Tongue (tissue), 2 donors: ENCODE measurements around the gene SLC6A2. TPM values are rescaled to one million over a fixed set of nuclear protein-coding genes. Genes with fewer than 3 reads are reported as not detected.

Experiments used
- DNase-seq: peaks from one replicate; pipeline ENCODE4 v3.0.0-alpha.2; 2015
- total RNA-seq: library from RNA; depleted of rRNA; stranded (reverse); fragments of >200 nt; gene quantifications from one replicate; pipeline ENCODE4 v1.2.3, GENCODE V29; 2014

Gene SLC6A2
- total RNA-seq, 1 donor from 2014 or later, result 7.8 TPM

GRCh38 chr16:55647798-55648197 lies 8.0 kb upstream of the SLC6A2 start:
- no peak for DNase-seq

DNA sequence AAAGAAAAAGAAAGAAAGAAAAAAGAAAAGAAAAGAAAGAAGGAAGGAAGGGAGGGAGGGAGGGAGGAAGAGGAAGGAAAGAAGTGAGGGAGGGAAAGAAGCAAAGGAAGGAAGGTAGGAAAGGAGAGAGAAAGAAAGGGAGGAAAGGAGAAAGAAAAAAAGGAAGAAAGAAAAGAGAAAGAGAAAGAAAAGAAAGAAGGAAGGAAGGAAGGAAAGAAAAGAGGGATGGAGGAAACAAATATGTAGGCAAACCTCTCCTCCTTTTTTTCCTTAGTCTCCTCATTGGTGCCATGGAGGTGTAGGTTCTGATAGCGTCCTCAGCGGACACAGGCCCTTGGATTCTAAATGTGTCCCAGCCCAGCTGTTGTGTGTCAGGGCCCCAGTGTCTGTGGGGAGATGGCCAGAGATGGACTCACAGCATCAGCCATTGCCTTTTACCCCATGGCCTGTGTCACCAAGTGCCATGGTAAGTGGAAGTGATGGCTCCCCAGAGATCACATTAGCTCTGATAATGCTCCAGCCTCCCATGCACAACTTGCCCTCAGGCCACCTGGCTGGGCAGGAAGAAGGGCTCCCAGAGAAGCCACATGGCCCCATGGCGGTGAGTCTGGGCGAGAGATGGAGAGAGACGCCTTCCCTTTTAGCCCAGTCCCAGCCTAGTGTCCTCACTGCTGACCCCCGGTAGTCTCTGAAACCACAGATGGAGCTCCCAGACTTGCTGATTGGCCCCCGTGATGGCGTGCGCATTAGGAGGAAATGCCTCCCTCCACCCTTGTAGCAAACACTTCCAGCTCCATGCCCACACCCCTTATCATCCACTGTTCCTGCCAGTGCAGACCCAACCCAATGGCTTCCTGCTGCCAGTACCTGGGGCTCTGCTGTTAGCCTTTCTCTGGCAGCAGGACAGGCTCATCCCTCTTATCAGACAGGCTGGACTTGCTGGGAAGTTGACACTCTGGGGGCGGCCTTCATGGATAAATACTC lies 3.7 kb upstream of the SLC6A2 start:
- DNase-seq, result no peak

- DNase-seq, result no peak
Measured at GRCh38 chr16:55653106-55653505, 2.7 kb upstream of the SLC6A2 start.

DNA sequence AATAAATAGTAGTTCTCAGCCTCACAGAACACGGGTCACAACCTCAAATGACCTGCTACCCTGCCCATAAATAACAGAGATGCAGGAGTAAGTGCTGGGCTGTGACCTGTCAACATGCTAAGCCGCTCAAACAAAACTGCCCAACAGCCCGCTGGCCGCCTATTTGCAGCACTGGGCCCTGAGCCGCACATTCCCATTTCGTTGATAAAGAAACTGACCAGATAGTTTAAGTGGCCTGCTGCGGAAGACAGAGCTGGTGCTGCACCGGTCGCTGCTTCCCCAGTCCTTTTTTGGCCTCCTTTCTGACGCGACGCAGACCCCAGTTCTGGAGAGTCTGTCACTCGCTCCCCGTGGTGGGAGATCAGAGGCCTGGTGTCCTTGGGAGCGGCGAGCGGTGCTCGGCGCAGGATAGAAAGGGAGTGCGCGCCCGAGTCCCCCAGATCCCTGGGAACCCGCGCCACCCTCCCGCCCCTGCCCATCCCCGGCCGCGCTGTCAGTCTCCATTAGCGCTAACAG lies 349 bp upstream of the SLC6A2 start:
- no peak for DNase-seq

DNA sequence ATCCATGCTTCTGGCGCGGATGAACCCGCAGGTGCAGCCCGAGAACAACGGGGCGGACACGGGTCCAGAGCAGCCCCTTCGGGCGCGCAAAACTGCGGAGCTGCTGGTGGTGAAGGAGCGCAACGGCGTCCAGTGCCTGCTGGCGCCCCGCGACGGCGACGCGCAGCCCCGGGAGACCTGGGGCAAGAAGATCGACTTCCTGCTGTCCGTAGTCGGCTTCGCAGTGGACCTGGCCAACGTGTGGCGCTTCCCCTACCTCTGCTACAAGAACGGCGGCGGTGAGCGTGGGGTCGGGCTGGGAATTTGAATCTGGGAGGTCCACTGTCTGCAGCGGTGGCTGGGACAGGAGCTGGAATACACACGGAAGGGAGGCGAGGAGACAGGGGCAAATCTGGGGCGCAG lies 904 bp downstream of the SLC6A2 start:
- no peak for DNase-seq

GRCh38 chr16:55657616-55658015 lies 1.8 kb downstream of the SLC6A2 start:
- DNase-seq, result no peak

DNA sequence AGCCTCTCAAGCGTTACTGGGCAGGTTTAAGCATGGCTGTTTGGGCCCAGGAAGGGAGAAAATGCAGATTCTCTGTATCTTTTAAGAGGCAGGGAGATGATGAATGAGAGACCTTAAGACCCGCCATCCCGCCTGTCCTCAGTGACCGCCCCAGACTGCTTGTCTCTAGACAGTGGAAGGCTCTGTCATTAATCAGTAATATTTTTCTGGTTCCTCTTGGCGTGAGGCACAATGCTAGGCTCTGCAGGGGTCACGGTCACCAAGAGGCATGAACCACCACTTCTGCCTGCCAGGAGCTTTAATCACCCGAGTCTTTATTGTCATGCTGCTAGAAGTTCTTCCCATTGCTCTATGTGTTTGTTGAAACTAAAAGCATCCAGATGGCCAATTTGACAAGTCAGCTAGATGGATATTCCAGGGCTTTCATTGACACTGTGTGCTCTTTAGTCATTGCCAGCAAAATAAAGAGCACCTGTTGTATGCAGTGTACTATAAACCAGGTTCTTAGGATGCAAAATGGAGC lies 3.2 kb downstream of the SLC6A2 start:
- DNase-seq, result no peak

- no peak for DNase-seq
Measured at GRCh38 chr16:55660026-55660425, 4.2 kb downstream of the SLC6A2 start.

- DNase-seq, result peak; percentile 38
Measured at GRCh38 chr16:55660828-55661227, 5.0 kb downstream of the SLC6A2 start.

GRCh38 chr16:55661941-55662643 lies 6.3 kb downstream of the SLC6A2 start:
- DNase-seq, result peak; percentile 86

DNA sequence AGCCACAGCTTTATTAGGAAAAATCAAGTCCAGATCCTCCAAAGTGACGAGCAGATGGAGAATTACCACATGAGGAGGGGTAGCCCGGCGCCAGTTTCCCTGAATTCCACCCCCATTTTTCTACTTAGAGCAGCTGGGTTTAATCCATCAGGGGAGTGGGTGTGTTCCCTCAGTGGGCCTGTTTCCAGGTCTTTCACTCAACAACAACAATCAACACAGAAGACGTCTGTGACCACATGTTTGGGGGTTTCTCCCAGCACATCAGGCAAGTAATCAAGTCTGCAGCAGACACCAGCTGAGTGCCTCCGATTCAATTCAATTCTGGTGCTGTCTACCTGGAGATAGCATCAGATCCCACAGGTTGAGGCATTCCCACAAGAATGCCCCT lies 6.8 kb downstream of the SLC6A2 start:
- peak; percentile 94 for DNase-seq

DNA sequence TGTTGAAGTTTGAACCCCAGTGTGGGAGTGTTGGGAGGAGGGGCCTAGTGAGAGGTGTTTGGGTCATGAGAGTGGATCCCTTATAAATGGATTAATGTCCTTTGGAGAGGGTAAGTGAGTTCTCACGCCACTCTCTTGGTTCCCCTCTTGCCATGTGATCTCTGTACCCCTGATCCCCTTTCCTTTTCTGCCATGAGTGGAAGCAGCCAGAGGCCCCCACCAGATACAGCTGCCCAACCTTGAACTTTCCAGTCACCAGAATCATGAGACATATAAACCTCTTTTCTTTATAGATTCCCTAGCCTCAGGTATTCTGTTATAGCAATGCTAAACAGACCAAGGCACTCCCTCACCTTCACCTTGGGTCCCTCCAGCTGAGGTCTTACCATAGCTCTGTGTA lies 7.4 kb downstream of the SLC6A2 start:
- no peak for DNase-seq

DNA sequence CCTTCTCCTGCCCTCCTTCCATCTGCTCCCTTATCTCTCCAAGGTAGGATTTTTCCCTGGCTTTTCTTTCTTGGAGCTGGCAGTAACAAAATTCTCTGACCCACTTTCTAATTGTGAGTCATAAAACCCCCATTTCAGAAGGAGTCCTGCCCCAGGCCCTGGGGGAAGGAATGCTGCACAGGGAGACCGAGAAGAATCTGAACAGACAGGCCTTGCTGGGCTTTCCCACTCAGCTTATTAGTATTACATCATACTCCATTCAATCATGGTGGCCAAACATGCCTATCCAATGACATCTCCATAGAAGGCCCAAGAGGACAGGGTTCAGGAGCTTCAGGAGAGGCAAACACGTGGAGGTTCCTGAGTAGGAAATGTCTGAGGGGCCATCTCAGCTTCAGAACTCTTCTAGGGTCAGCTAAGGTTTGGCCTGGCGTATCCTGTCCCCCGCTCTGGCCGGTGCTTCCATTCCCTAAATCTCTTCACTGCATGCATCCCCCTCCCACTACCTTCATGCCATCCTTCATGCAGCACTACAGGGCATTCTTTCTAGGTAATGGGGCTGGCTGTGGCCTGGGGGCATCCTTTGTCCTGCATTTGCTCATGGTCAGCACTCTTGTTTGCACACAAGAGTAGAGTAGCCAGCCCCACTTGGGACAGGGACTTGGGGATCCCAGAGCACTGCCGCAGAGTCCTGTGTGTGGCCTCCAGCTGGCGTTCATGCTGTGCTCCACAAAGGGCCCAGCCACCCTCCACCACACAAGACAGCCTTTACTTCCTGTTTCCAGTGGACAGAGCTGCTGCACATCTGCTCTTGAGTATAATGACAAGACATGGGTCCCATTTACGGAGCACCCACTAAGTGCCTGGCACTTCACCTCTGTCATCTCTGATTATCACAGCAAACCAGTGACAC lies 8.2 kb downstream of the SLC6A2 start:
- DNase-seq, result no peak

- DNase-seq, result no peak
Measured at GRCh38 chr16:55664786-55665407, 9.1 kb downstream of the SLC6A2 start.

DNA sequence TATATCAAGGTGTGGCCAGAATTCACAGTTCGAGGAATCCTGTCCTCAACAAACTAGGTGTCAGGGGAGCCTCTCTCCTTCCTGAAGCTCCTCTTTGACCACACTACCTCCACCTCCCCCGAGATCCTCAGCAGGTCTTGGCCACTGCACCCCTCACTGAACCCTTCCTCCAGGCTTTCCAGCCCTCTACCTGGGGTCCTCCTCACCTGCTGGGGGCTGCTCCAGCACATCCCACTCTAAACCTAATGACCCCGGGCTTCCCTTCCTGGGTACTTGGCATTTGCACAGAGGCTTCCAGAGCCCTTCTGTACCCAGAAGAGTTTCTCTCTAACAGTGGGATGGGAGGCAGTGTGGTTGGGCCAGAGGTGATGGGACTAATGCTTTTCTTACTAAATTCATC lies 9.7 kb downstream of the SLC6A2 start:
- no peak for DNase-seq

GRCh38 chr16:55666012-55666411 lies 10.2 kb downstream of the SLC6A2 start:
- DNase-seq, result no peak

GRCh38 chr16:55667753-55668152 lies 12.0 kb downstream of the SLC6A2 start:
- no peak for DNase-seq

DNA sequence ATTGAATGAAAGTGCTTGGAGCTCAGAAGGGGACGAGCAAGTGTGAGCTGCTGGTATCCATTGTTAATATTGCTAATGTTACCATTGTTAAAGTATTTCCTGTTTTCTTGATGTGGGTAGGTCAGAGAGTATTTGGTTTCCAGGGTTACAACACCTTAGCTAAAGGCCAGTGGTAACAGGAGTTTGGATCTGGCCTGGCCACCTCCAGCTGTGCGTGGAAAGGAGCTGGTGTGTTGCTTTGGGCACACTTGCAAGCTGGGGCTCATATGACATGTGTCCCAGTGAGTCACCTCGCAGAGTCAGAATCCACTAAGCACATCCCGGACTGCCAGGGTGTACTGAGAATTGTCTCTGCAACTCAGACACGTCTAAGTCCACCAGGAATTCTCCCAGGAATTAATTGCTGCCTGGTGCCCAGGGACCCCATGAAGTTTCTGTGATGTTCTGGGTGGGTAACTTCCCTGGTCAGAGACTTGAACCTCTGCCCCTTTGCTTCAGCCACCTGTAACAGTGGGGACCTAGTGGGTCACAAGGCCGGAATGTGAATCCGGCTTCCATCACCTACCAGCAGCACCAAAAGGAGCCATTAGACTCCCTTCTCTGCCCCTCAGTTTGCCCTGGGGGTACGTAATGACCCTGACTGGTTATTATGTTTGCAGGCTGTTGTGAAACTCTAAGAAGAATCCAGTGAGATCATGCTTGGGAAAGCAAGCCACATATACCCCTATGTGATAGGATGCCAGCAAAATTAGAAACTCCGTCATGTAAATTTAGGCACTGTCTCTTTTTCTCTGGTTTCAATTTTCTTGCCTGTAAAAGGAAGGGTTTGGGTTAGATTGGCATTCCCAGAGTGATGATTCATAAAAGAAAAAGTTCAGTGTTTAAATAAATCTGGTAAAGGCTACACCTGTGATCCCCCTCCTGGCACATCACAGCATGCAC lies 12.8 kb downstream of the SLC6A2 start:
- DNase-seq, result peak; percentile 34

DNA sequence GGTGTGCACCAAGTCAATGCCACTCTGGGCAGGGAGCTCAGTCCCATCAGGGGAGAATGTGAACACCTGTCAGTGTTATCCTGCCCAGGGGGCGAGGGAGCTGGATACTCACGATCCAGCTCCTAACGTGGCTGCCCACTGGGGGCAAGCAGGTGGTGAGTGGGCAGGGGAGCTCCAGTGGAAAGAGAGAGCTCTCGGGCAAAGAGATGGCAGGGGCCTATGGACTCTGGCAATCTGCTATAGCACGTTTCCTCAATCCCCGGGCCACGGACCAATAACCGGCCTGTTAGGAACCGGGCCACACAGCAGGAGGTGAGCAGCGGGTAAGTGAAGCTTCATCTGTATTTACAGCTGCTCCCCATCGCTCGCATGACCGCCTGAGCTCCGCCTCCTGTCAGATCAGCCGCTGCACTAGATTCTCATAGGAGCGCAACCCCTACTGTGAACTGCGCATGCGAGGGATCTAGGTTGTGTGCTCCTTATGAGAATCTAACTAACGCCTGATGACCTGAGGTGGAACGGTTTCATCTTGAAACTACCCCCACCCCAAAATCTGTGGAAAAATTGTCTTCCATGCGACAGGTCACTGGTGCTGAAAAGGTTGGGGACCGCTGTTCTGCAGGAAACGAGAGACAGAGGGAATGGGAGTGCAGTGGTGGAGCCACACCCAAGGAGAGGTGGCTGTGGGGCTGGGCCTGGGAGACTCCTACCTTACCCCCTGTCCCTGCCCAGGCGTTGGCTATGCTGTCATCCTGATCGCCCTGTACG lies 15.6 kb downstream of the SLC6A2 start:
- DNase-seq, result no peak

- no peak for DNase-seq
Measured at GRCh38 chr16:55671974-55672280, 16.1 kb downstream of the SLC6A2 start.
